ENCODE data around the gene MYO3B.

GRCh38 chr2:170485254-170486026 is 307.5 kb downstream of the MYO3B start:
- no peak for TF ChIP-seq EZH2 (IDR thresholded peaks at IDR 0.05; ENCODE audit: insufficient read depth, poor library complexity, severe bottlenecking)
- TF ChIP-seq EZH2phosphoT487 (IDR thresholded peaks at IDR 0.05; ENCODE audit: insufficient read depth, low read depth) = no peak

Data from GM23248 (cell line).